GM18498 (cell line): ENCODE data around the gene OR9A2.

Experiments
- ATAC-seq: cut with Tn5 transposase; IDR thresholded peaks from one replicate; pipeline ENCODE4 v1.9.1; 2021; ENCODE audit warnings: mild to moderate bottlenecking, moderate library complexity; ENCODE audit not compliant: unreplicated experiment

Gene OR9A2

DNA sequence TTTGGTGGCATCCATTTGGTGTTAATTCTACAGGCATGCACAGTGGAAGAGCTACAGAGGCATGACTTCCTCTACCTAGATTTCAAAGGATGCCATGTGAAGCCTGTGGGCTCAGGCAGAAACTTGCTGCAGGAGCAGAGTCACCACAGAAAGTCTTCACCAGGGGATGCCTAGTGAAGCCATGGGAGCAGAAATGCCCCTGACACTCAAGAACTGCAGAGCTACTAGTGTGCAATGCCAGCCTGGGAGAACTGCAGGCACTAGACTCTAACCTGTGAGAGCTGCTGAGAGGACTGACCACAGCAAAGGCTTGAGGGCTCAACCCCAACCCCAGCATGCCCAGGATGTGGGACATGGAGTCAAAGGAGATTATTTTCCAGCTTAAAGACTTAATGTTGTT lies 3.9 kb downstream of the OR9A2 start:
- ATAC-seq: no peak

DNA sequence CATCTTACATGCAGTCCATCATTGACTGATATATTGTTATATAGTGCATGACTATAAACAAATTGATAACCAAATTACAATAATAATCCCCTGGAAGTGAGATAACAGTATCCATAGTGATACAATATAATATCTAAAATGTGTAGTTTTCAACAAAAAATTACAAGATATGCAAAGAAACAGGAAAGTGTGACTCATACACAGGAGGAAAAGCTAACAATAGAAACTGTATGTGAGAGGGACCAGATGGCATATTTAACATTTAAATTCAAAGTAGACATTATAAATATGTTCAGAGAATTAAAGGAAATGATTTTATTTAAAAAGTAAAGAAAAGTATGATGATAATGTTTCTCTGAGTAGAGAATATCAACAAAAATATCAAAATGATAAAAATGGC lies 8.0 kb downstream of the OR9A2 start:
- ATAC-seq: no peak

DNA sequence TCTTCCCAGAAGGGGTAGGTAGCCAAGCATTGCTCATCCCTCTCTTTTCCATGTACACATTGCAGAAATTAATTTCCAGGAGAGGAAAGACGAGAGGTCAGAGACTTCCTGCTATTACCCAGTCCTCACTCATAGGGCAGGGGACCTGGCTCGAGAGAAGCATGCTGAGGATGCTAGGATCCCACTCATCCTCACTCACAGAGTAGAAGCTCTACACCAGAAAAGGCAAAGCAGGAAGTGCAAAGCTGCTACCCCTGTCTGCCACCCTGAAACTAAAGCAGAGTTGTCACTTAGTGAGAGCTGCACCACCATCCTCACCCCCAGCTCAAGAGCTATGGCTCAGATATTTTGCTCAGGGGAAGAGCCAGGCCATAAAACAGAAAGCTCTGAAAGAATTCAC lies 9.9 kb downstream of the OR9A2 start:
- ATAC-seq: peak; percentile 46

DNA sequence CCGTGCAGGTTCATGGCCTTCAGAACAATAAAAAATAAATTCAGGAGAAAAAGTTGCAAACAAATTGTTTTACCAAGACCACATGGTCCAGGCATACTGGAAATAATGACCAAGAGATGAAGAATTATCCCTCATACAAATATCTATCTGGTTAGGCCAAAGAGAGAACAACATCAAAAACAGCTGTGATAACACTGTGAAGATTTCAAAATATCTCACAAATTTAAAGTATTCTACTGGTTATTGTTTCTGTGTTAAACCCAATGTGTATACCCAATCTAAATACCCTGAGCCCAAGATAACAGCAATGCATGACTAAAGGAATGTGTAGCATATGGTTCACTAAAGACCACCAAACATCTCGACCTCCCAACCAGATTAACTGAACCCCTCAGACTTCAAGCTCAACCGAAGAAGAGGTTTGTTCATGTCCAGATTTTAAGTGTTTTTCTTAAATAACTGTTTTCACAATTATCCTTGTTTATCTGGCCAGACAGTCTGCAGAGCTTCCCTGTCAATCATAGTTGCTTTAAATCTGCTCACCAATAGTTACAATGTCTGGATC lies 10.9 kb downstream of the OR9A2 start:
- no peak for ATAC-seq

DNA sequence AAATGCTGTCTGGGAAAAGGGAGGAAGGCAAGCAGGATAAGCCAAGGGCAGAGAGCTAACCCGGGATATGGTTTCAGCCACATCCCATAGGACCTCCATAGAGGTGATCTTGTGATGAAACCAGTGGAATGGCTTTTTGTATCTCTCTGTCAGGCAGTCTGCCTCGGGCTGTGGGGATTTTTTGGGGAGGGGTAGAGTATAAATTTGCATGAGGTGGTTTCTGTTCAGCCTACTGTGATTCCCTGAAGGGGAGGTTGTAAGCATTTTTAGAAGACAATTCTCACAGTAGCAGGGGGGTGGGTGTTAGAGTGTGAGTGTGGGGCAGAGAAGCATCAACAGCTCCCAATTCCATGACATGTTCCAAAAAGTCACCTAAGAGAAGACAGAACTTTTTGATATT lies 11.8 kb downstream of the OR9A2 start:
- peak; percentile 95 for ATAC-seq

DNA sequence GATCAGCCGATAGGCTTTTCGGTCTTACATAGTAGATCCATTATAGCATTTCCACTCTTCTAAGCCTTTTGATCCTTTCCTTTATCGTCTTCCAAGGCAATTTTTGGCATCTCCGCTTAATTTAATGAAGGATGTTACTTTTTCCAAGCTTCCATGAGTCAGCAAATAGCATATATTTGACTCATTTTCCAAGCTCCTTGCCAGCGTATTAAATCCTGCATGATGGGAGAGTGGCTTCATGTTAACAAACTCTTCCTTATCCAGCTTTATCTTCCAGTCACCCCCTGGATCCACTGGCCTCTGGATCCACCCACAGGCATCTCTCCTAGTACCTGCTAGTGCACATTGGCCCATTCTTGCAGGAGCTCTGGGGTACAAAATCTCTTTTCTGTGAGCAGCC lies 13.0 kb downstream of the OR9A2 start:
- no peak for ATAC-seq

DNA sequence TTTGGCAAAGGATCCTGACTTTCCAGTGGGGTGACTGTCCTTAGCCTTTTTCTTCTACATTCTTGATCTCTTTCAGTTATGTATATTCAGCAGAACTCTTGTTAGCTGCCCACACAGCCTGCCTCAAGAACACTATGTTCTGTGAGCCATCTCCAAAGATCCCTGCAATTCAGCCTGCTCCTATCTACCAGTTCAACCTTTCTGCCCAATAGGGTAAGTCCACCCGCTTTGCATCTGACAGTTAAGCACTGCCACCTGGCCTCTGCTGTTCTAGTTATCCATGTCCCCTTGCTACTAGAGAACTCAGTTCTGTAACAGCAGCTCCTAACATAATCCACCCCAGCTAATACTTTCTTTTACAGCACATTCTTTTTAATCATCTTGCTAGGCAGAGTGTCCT lies 13.5 kb downstream of the OR9A2 start:
- ATAC-seq: no peak

DNA sequence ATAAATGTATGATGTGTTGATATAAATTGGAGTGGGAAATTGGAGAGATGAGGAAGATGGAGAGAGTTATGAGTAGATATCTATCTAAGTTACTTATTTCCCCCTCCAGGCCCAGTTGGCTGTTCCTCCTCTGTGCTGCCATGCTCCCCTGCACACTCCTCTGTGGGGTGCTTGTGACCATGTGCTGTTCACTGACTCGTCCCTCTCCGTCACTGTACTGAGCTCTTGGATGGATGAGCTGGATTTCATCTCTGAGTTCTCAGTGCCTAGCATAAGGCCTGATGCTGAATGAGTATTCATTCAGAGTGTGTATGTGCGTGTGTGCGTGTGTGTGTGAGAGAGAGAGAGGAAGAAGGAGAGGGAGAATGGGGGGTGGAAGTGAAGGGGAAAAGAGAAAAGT lies 14.5 kb downstream of the OR9A2 start:
- no peak for ATAC-seq

DNA sequence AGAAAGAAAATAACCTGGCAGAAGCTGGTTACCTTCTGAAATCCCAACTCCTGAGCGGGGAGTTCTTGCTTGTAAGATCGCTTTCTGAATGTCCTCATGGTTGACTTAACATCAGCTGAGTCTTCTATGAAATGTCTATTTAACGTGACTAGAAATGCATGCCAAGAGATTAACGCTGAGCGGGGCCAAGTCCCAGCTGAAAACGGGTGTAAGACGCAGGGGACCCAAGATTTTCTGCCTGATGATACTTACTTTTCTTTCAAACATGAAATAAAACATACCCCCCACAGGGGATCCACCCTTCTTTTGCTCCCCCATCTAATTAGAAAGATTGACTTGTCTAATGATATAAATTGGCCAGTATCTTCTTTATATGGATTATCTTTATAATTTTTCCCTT lies 14.9 kb downstream of the OR9A2 start:
- ATAC-seq: no peak

DNA sequence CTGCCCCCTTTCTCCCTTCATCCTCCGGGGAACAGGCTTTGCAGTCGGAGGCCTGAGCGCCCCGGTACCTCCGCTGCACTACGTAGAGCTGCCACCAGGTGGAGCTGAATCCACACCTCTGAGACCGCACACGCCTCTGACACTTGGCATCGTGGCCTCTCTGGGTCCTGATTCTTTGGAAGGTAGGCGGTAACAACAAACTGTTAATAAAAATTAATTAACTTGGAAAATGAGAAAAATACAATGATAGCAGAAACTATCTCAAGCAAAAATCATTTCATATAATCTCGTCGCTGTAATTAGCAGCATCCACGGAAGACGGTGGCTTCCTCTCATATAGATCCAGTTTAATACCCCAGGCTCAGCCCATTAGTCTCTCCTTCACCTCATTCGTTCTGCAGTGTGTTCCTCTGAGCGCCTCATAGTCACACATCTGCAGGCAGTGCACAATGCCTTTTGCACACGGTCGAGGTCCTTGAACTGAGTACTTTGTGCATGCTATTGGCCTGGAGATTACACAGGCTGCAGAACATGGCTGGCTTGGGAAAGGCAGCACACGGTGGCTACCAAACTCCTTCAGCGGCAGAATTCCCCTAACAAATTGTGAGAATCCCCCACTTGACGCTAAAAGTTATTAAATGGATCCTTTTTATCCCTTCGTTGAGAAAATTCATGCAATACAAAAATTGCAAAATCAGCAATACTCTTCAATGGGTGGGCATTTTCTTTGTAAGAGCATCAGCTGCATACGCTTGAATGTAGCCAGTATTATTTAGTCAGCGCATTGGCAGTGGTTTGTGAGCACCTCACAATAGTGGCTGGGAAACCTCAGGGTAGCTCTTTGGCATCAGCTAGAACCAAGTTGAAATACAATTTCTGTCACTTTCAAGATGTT lies 18.7 kb downstream of the OR9A2 start:
- peak; percentile 93 for ATAC-seq

DNA sequence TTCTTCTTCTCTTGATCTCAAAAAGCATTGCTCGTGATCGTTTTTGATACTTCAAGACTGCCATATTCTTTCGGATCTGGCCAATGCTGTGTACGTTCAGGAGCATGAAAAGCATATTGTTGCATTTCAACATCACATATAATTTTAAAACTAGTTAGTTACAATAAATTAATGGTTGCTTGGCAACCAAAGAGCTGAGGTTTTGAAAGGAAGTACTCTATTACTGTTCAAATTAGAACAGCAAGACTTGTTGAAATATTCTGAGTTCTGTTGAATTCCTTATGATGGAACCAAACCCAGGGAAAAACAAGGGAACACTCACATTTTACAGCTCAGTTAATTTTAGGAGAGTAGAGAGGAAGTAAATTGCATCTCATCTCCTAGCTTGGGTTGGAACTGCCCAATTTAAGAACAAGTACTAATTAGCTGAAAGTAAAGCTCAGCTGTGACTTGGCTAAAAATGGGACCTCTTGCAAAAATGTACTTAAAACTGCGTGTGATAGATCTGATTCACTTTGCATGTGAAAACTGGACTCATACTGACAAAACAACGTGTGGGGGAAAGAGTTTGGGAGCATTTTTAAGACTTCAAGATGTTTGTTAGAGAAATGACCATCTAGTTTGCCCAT lies 21.2 kb downstream of the OR9A2 start:
- no peak for ATAC-seq

DNA sequence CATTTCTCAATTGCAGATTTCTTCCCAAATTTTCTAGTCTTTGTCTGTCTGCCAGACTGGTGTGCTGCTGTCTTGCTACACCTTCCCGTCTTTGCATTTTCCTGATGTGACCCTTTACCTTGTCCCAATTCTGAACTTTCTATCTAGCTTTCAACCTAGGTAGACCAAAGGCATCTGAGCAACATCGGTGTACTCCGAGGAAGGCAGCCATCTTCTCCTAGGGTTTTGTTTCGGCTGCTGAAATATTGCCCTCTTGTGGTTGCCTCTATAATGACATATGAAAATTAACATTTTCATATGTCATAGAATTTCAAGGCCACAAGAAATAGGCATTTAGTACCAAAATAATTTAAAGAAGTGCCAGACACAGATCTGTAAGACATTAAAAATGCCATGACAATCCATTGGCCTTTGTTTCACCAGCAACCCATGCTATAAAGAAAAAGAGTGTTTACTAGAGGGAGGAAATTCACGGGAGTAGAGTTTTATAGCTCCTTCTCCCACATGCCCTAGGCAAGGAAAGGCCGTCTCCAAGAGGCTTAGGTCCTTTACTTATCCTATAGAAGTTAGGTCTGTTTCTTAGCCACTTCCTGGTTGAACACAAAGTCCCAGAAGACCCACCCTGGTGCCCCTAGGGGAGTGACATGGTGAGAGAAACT lies 23.4 kb downstream of the OR9A2 start:
- peak; percentile 53 for ATAC-seq

DNA sequence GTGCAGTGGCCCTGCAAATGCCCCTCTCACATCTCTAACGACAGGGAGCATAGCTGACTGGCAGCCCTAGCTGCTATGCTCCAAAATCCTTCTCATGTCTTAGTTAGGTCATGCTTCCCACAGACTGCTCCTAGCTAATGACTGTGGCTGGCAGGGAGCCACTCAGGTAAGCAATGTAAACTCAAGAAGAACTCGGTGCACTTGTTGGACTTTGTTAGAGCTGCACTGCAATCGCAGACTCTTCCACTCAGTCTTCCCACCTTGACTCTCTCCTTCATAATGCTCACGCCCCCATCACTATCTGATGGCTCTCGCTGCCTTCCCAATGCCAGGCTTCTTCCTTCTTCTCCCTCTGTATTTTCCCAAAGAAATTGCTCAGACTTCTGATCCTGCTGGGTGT lies 24.0 kb downstream of the OR9A2 start:
- ATAC-seq: no peak

DNA sequence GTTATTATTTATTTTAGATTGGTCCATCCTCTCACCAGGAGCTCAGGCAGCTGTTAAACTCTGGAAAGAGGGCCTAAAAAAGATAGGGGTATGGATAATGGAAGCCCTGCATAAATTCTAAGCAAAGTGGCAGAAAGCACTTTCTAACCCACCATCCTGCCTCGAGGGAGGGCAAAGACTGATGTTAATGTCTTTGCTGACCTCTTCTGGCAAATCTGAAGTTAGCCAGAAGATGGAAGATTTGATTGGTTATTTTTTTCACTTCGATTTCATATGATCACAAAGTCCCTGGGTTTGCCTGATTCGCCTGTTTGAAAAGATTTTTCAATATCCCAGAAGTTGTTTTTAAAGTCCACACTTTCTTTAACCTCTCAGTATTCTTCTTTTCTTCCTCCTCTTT lies 24.8 kb downstream of the OR9A2 start:
- no peak for ATAC-seq

DNA sequence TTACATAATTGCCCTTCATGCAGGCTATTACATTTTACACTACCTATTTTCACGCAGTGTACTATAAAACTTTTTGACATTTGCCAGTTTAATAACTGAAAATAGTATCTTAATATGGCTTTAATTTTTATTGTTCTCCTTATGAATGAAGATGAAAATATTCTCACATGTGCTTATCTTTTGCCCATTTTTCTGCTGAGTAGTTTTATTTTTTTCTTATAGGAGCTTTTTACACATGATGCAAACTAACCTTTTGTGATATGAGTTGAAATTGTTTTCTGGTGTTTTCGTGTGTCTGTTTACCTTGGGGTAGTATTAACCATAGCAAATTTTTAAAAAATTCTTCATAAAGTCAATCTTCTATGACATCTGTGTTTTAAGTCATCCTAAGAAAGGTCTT lies 26.3 kb downstream of the OR9A2 start:
- no peak for ATAC-seq

DNA sequence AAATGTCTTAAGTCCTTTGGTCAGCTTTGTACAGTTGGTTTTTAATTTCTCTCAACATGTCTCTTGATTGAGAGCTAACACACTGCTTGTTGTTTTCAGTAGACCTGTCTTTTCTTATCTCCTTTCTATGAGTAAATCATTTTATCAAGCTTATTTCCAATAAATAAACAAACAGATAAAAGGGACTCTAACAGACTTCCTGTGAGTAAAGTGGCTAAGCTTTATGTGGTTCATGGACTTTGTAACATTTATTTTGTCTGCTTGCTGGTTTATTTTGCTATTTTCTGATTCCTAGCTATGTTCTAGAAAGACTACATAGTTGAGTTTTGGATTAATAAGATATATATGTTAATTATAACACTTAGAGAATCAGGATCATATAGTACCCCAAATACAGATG lies 27.1 kb downstream of the OR9A2 start:
- ATAC-seq: no peak

DNA sequence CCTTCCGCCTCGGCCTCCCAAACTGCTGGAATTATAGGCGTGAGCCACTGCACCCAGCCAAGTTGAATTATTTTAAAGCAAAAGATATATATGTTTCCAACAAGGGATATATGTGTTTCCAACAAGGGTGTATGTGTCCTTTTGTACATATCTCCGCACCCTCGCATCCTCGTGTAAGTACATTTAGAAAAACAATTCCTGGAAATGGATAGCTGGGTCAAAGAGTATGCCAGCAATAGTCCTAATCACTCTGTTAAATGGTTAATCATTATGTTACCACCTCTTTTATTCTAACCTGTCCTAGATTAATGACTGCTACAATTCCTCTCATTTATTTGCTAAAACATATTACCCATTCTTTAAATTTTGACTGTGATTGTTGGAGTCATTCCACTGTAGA lies 28.0 kb downstream of the OR9A2 start:
- no peak for ATAC-seq

DNA sequence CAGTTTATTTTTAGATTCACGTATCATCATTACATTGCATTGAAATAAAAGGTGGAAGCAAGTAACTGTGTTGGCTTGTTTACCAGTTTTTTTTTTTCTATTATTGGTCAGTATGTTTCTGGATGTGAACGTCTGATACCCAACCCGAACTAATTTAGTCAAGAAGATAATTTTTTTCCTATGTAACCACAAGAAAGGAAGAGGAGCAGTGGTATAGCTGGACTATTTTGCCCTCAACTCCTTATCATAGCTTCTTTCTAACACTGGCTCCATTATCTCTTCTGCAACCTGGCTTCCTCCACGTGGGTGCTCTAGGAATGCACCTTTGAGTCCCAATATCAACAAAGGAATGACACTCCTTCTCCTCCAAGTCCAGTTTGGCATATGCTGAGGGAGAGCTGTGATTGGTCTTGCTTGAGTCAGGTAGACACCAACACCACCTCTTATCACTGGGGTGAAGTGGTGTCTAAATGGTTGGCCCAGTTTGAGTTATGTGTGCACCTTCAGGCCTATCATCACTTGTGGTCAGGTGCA lies 29.4 kb downstream of the OR9A2 start:
- ATAC-seq: no peak

DNA sequence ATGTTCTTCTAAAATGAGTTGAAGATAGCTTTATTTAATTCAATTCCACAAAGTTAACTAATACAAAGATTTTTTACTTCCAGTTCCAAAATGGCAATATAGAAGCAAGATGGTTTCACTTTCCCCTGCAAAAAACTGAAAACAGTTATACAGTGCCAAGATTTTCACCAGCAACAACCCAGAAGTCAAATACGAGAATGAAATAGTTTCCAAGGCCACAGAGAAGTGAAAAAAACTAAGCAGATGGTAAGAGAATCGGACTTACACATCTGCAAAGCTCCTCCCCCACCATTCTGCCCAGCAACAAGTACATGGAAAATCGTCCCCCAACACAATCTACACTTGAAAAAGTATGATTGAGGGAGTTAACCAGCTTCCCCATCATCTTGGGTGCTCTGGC lies 34.5 kb downstream of the OR9A2 start:
- no peak for ATAC-seq

DNA sequence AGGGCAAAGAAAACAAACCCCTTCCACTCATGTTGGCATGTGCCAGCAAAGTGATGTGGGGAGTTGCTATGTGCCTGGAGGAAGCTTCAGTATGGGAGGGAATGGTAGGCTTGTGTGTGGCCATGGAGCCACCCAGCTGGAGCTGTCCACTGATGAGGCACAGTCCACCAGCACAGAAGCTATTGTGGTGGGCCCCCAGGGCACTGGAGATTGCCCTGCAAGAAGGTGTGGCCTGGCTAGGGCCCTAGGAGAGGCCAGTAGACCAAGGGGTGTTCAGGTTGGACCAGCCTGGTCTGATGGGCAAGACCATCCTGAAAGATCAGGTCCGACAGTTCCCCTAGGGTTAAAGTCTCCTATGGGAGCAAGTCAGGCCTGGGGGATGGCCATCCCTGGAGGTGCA lies 42.6 kb downstream of the OR9A2 start:
- ATAC-seq: no peak

DNA sequence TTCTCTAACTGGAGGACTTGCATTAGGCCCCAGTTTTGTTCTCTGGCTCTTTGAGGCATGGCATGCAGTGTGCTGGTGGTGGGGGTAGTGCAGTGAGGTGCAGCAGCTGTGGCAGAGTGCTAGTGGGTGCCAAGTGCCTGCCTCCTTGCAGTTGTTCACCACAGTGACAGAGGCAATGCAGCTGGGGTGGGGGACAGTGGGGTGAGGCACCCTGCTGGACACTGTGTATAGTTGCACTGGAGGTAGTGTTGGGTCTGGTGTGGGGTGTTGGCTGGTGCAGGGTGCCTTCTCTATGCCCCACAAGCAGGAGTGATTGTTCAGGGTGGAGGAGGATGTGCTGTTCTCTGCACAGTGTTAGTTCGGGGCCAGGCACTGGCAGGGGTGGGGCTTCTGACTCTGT lies 43.1 kb downstream of the OR9A2 start:
- no peak for ATAC-seq
